K562 (cell line): ENCODE measurements around the gene CPED1. TPM values are rescaled to one million over a fixed set of nuclear protein-coding genes. Genes with fewer than 3 reads are reported as not detected.
"Not testable (repeated sequence)": the region's sequence is repeated elsewhere in the genome, so short reads cannot be mapped to it uniquely, and the experiment has no call there.

Experiments
- ATAC-seq: fragments of 200-7000 bp; cut with Tn5 transposase; 3 replicates; pipeline ENCODE4 v1.9.1; 2020; ENCODE audit warnings: moderate library complexity
- BruUV-seq: library from RNA; stranded (reverse); fragments of 400-500 nt; replicated peaks from 2 replicates; lab custom pipeline; 2021; lab: Mats Ljungman, UMichigan
- CTCF ChIA-PET: fragments of 300-600 bp; formaldehyde crosslinking; extraction: SDS; loops from one replicate; lab custom pipeline; 2021; ENCODE audit warnings: low intra/inter-chr PET ratio; lab: Yijun Ruan, JAX
- POLR2A ChIA-PET: fragments of 300-600, 350-650 bp; sonication (Branson Sonifier 250); formaldehyde crosslinking; extraction: SDS; loops from one replicate; lab custom pipeline; 2021; ENCODE audit warnings: antibody characterized with exemption, inconsistent platforms; lab: Yijun Ruan, JAX
- DNase-seq, 4 experiments: peaks; one replicate each; pipeline versions ENCODE4 v3.0.0 to v3.0.0-alpha.2; 2011 to 2018; ENCODE audit warnings: low spot score in 3 of 4, mixed read lengths in 3 of 4; ENCODE audit errors: extremely low read depth in 1 of 4
- FAIRE-seq: peaks from 2 replicates; lab custom pipeline; 2011; peaks lifted over from hg19 to GRCh38; lab: Jason Lieb, UNC
- H2AFZ ChIP-seq: 2 replicates; pipeline ENCODE4 v1.6.0; 2011; ENCODE audit warnings: low read depth, low read length, control low read depth, inconsistent platforms
- H3K27ac ChIP-seq: fragments of 200-600 bp; 3 replicates; pipeline ENCODE4 v1.8.0; 2011; ENCODE audit warnings: low read depth, mild to moderate bottlenecking, control low read depth, inconsistent platforms, low read length, moderate library complexity, mixed read lengths; ENCODE audit errors: extremely low read depth
- H3K27me3 ChIP-seq, 2 experiments: fragments of 300-600 bp in 1 of 2; 2 replicates in 1 of 2; 3 replicates in 1 of 2; pipeline versions ENCODE4 v1.6.0 to v1.8.0; 2011; ENCODE audit warnings: inconsistent platforms in 2 of 2, low read length in 2 of 2, mild to moderate bottlenecking in 1 of 2, mixed read lengths in 1 of 2, moderate library complexity in 1 of 2; ENCODE audit not compliant: control insufficient read depth in 2 of 2, insufficient read depth in 2 of 2
- H3K36me3 ChIP-seq: fragments of 300-600 bp; 3 replicates; pipeline ENCODE4 v1.8.0; 2011; ENCODE audit warnings: mild to moderate bottlenecking, low read length, inconsistent platforms; ENCODE audit not compliant: control insufficient read depth, insufficient read depth
- H3K4me1 ChIP-seq, 2 experiments: fragments of 200-600 bp in 1 of 2; replicated peaks in 1 of 2; 2 replicates in 1 of 2; 3 replicates in 1 of 2; pipeline versions ENCODE4 v1.5.1 to v1.8.0; 2011; ENCODE audit warnings: inconsistent platforms in 2 of 2, low read length in 2 of 2, mild to moderate bottlenecking in 1 of 2, mixed read lengths in 1 of 2, moderate library complexity in 1 of 2; ENCODE audit not compliant: control insufficient read depth in 2 of 2, insufficient read depth in 2 of 2
- H3K4me2 ChIP-seq: 2 replicates; pipeline ENCODE4 v1.6.1; 2011; ENCODE audit warnings: low read length, control low read depth, inconsistent platforms, mixed read lengths; ENCODE audit not compliant: insufficient read depth
- H3K4me3 ChIP-seq: fragments of 200-600 bp; sonication (generic), shearing (Covaris generic); 2 replicates; pipeline ENCODE4 v1.5.1; 2016; ENCODE audit warnings: control low read depth, inconsistent platforms
- H3K79me2 ChIP-seq: fragments of 200-600 bp; 3 replicates; pipeline ENCODE4 v1.8.0; 2011; ENCODE audit warnings: low read length, inconsistent platforms; ENCODE audit not compliant: control insufficient read depth, insufficient read depth
- H3K9ac ChIP-seq, 2 experiments: 2 replicates each; pipeline versions ENCODE4 v1.6.0 to v1.6.1; 2011; ENCODE audit warnings: low read depth in 2 of 2, low read length in 2 of 2, control low read depth in 1 of 2, inconsistent platforms in 1 of 2, mild to moderate bottlenecking in 1 of 2, mixed read lengths in 1 of 2; ENCODE audit not compliant: insufficient read depth in 1 of 2
- H3K9me1 ChIP-seq: one replicate; pipeline ENCODE4 v1.6.0; 2011; ENCODE audit warnings: inconsistent platforms, mild to moderate bottlenecking, low read length, moderate library complexity; ENCODE audit not compliant: control insufficient read depth, insufficient read depth
- H3K9me3 ChIP-seq: replicated peaks from 2 replicates; pipeline ENCODE4 v1.5.1; 2011; ENCODE audit warnings: low read depth, low read length, inconsistent platforms; ENCODE audit not compliant: control insufficient read depth, insufficient read depth
- H4K20me1 ChIP-seq: replicated peaks from 2 replicates; pipeline ENCODE4 v1.6.1; 2011; ENCODE audit warnings: low read length, inconsistent platforms, mixed read lengths; ENCODE audit not compliant: control insufficient read depth, insufficient read depth
- CHAMP1 ChIP-seq: fragments of 450-650 bp; IDR thresholded peaks from 2 replicates; pipeline ENCODE4 v1.6.1; 2016; ENCODE audit warnings: mild to moderate bottlenecking
- POLR2G ChIP-seq: fragments of 200-400 bp; formaldehyde crosslinking; IDR thresholded peaks from 2 replicates; pipeline ENCODE4 v1.6.1; 2017; ENCODE audit warnings: low read depth, mild to moderate bottlenecking, antibody characterized with exemption, low read length, moderate library complexity
- RBM22 ChIP-seq: fragments of 200-400 bp; formaldehyde crosslinking; IDR thresholded peaks from 2 replicates; pipeline ENCODE4 v1.6.1; 2018; ENCODE audit warnings: low read length, low read depth; ENCODE audit not compliant: poor library complexity, severe bottlenecking
- TGIF2 ChIP-seq: sonication (generic); formaldehyde crosslinking; IDR thresholded peaks from 2 replicates; pipeline ENCODE4 v1.8.1; 2022; ENCODE audit warnings: mild to moderate bottlenecking, missing genetic modification reagents, moderate library complexity
- ZBTB33 ChIP-seq: sonication (generic); formaldehyde crosslinking; IDR thresholded peaks from 2 replicates; pipeline ENCODE4 v1.8.1; 2023; ENCODE audit warnings: mild to moderate bottlenecking, missing genetic modification reagents
- WGBS: fragments of 100-300 bp; shearing (Covaris generic); methylation state at CpG from one replicate; pipeline ENCODE4 v1.1.6; 2016; ENCODE audit warnings: low coverage, mixed read lengths; ENCODE audit not compliant: insufficient coverage; ENCODE audit errors: missing lambda C conversion rate; 5-methylcytosine and 5-hydroxymethylcytosine counted together
- in situ Hi-C: fragments of 300-500 bp; cut with MboI; formaldehyde crosslinking; loops from 4 replicates; pipeline ENCODE4 v1.15.0; 2018; ENCODE audit warnings: inconsistent platforms, mixed read lengths
- intact Hi-C: fragments of 100-400 bp; cut with micrococcal nuclease; formaldehyde crosslinking; loops from 2 replicates; pipeline ENCODE4 v1.14.2; 2022
- polyA plus RNA-seq, 8 experiments: library from polyadenylated mRNA; depleted of rRNA in 4 of 8; stranded (reverse) in 5 of 8; unstranded in 3 of 8; fragments of >200 nt; fragmentation: Nextera tagmentation in 2 of 8; fragmentation: Illumina TruSeq in 1 of 8; extraction: Ambion mirVana in 2 of 8; extraction: Trizol in 1 of 8; gene quantifications; 2 replicates each; pipeline versions ENCODE4 v1.2.1 to v1.2.3, GENCODE V29; 2011 to 2014; ENCODE audit warnings: inconsistent platforms in 1 of 8, missing spikeins in 1 of 8
- total RNA-seq, 7 experiments: library from RNA; depleted of rRNA in 6 of 7; stranded (reverse); fragments of >200 nt in 6 of 7; fragmentation: Illumina TruSeq in 2 of 7; extraction: Trizol in 2 of 7; gene quantifications; 2 replicates each; pipeline versions ENCODE4 v1.2.1 to v1.2.3, GENCODE V29; 2011 to 2021; ENCODE audit warnings: low replicate concordance in 1 of 7

CPED1 gene
- total and polyA plus RNA-seq, 9 of the 15 experiments (the other 6 are each of a cell fraction or from before 2014, with no cell fraction given), result 195 to 393 (median 290) TPM

GRCh38 chr7:121059979-121060509, 71.5 kb downstream of the CPED1 start:
- in situ Hi-C loops, H3K9me3 ChIP-seq, CTCF ChIA-PET, H3K9ac ChIP-seq, H3K9me1 ChIP-seq, FAIRE-seq, H3K4me2 ChIP-seq, H4K20me1 ChIP-seq, intact Hi-C loops, H2AFZ ChIP-seq, H3K27ac ChIP-seq, POLR2A ChIA-PET, H3K4me3 ChIP-seq, H3K27me3 ChIP-seq, ATAC-seq, BruUV-seq, H3K4me1 ChIP-seq: not testable (repeated sequence)
- 96% methylated on average over 26 of the region's 40 CpGs for WGBS
- H3K79me2 ChIP-seq, result peaks cover 36% of the 10 kb centered on the region
- peak; percentile 52 for TF ChIP-seq POLR2G
- peak; percentile 35 for TF ChIP-seq RBM22
- peak; percentile 64 for TF ChIP-seq CHAMP1
- TF ChIP-seq ZBTB33 (CRISPR knock-in tag), result peak; percentile 9; the same call in 1 of the 2 replicates
- TF ChIP-seq TGIF2 (CRISPR knock-in tag), result peak; percentile 34; the same call in 1 of the 2 replicates
- TF ChIP-seq, all 486 proteins: peak for 5; not testable (repeated sequence) for 481
- not testable (repeated sequence) for DNase-seq
- peaks cover 74% of the 10 kb centered on the region for H3K36me3 ChIP-seq
